ENCODE measurements around the gene COL27A1. TPM values are rescaled to one million over a fixed set of nuclear protein-coding genes. Genes with fewer than 3 reads are reported as not detected.

COL27A1 gene
- total RNA-seq, 1 donor from 2014 or later: 4.3 TPM

DNA sequence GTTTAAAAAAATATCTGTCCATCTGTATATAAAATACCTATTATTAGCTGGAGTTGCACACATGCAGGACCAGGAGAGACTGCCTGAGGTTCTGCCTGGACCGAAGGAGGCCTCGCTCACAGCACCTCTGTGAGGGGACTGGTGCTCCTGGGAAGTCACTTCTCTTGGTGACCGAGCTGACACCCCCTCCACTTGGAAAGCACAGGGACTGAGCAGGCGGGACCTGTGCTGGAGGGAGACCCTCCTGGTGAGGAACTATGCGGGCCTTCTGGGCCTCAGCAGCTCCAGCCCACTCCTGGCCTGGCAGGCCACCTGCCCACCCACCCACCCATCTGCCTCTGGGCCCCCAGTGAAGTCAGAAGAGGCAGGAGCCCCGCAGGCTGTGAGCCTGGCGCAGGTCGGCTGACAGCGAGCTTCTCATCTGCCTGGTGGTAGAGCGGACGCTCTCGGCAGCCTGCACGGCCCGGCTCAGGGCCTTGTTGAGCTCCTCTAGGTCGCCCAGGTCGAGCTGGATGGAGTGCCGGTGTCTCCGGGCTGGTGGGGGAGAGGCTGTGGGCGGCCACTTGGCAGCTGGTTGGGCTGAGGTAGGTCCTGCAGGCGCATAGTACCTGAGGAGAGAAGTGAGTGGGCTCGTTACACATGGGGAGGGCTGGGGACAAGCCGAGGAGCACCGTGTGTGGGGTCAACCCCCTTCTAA is 181.5 kb downstream of the COL27A1 start:
- Histone ChIP-seq H3K9me3 (ENCODE audit: low read depth) (no peaks in the 10 kb centered on the region), H3K4me2 (no peak overlapping the region), H3K9ac (no peak overlapping the region), H3K4me3 (no peak overlapping the region), H2AFZ (replicated peaks) (no peak overlapping the region), H4K20me1 (ENCODE audit: low read depth) (no peaks in the 10 kb centered on the region), H3K27ac (no peak overlapping the region), H3K36me3 (no peaks in the 10 kb centered on the region), H3K27me3 (no peaks in the 10 kb centered on the region), H3K4me1 (no peaks in the 10 kb centered on the region), H3K79me2 (ENCODE audit: low read depth) (no peaks in the 10 kb centered on the region), H3F3A (ENCODE audit: low read depth) (no peaks in the 10 kb centered on the region)
- H3K27me3 Mint-ChIP-seq (ENCODE audit: insufficient read depth, low read depth): peaks cover 4% of the 10 kb centered on the region
- no peak overlapping the region for H3K4me3 Mint-ChIP-seq
- H3K36me3 Mint-ChIP-seq: peaks cover 3% of the 10 kb centered on the region
- H3K27ac Mint-ChIP-seq: no peak overlapping the region
- no peak for DNase-seq (ENCODE audit: low spot score)
- H3K9me3 Mint-ChIP-seq: no peaks in the 10 kb centered on the region
- TF ChIP-seq EZH2phosphoT487 (IDR thresholded peaks at IDR 0.05) (no peak), EZH2 (IDR thresholded peaks at IDR 0.05) (no peak)
- TF ChIP-seq, protein P1, sequence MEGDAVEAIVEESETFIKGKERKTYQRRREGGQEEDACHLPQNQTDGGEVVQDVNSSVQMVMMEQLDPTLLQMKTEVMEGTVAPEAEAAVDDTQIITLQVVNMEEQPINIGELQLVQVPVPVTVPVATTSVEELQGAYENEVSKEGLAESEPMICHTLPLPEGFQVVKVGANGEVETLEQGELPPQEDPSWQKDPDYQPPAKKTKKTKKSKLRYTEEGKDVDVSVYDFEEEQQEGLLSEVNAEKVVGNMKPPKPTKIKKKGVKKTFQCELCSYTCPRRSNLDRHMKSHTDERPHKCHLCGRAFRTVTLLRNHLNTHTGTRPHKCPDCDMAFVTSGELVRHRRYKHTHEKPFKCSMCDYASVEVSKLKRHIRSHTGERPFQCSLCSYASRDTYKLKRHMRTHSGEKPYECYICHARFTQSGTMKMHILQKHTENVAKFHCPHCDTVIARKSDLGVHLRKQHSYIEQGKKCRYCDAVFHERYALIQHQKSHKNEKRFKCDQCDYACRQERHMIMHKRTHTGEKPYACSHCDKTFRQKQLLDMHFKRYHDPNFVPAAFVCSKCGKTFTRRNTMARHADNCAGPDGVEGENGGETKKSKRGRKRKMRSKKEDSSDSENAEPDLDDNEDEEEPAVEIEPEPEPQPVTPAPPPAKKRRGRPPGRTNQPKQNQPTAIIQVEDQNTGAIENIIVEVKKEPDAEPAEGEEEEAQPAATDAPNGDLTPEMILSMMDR (IDR thresholded peaks at IDR 0.05): no peak
- H3K4me1 Mint-ChIP-seq: no peaks in the 10 kb centered on the region

DNA sequence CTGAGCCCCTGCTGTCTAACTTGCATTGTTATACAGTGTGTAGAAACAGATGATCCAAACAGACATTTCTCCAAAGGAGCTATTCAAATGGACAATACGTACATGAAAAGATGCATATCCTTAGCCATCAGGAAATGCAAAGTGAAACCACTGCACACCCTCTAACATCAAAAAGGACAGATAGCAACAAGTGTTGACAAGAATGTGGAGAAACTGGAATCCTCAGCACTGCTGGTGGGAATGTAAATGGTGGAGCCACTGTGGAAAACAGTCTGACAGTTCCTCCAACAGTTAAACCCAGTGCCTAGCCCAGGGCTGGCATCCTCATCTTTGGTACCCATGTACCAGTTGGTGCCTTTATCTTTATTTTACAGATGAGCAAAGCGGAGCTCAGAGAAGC is 182.8 kb downstream of the COL27A1 start:
- H3K9me3 Mint-ChIP-seq: no peaks in the 10 kb centered on the region
- H3K4me2 ChIP-seq: no peak overlapping the region

GRCh38 chr9:114339130-114339908 is 184.0 kb downstream of the COL27A1 start:
- Mint-ChIP-seq H3K27me3 (ENCODE audit: insufficient read depth, low read depth) (peaks cover 4% of the 10 kb centered on the region), H3K4me3 (no peak overlapping the region), H3K9me3 (no peaks in the 10 kb centered on the region), H3K4me1 (no peaks in the 10 kb centered on the region), H3K36me3 (peaks cover 7% of the 10 kb centered on the region), H3K27ac (no peak overlapping the region)
- Histone ChIP-seq H3K36me3 (no peaks in the 10 kb centered on the region), H3K4me3 (no peak overlapping the region), H3K79me2 (ENCODE audit: low read depth) (no peaks in the 10 kb centered on the region), H4K20me1 (ENCODE audit: low read depth) (no peaks in the 10 kb centered on the region), H3K27me3 (no peaks in the 10 kb centered on the region), H2AFZ (replicated peaks) (no peak overlapping the region), H3K4me2 (no peak overlapping the region), H3F3A (ENCODE audit: low read depth) (no peaks in the 10 kb centered on the region), H3K9ac (no peak overlapping the region), H3K27ac (no peak overlapping the region), H3K9me3 (ENCODE audit: low read depth) (no peaks in the 10 kb centered on the region), H3K4me1 (no peaks in the 10 kb centered on the region)
- peak; percentile 71 for DNase-seq (ENCODE audit: low spot score)
- TF ChIP-seq EZH2phosphoT487 (IDR thresholded peaks at IDR 0.05) (no peak), EZH2 (IDR thresholded peaks at IDR 0.05) (no peak)
- TF ChIP-seq, protein P1 (IDR thresholded peaks at IDR 0.05): peak; percentile 90

More for the DNA sequence above, 182.8 kb downstream of the COL27A1 start:
- DNase-seq (ENCODE audit: low spot score): no peak
- H3K36me3 Mint-ChIP-seq: peaks cover 5% of the 10 kb centered on the region
- Histone ChIP-seq H3K4me3 (no peak overlapping the region), H3F3A (ENCODE audit: low read depth) (no peaks in the 10 kb centered on the region), H3K4me1 (no peaks in the 10 kb centered on the region), H3K27ac (no peak overlapping the region), H4K20me1 (ENCODE audit: low read depth) (no peaks in the 10 kb centered on the region), H2AFZ (replicated peaks) (no peak overlapping the region), H3K9ac (no peak overlapping the region), H3K79me2 (ENCODE audit: low read depth) (no peaks in the 10 kb centered on the region), H3K36me3 (no peaks in the 10 kb centered on the region), H3K9me3 (ENCODE audit: low read depth) (no peaks in the 10 kb centered on the region), H3K27me3 (no peaks in the 10 kb centered on the region)
- no peaks in the 10 kb centered on the region for H3K4me1 Mint-ChIP-seq
- no peak overlapping the region for H3K4me3 Mint-ChIP-seq
- peaks cover 4% of the 10 kb centered on the region for H3K27me3 Mint-ChIP-seq (ENCODE audit: insufficient read depth, low read depth)
- no peak overlapping the region for H3K27ac Mint-ChIP-seq
- TF ChIP-seq, protein P1 (IDR thresholded peaks at IDR 0.05): no peak
- TF ChIP-seq EZH2phosphoT487 (IDR thresholded peaks at IDR 0.05) (no peak), EZH2 (IDR thresholded peaks at IDR 0.05) (no peak)
